Pancreas (tissue), 10 donors: ENCODE measurements around the gene NDUFS5. TPM values are rescaled to one million over a fixed set of nuclear protein-coding genes. Genes with fewer than 3 reads are reported as not detected.
A peak's percentile ranks its signal among the peaks of the same experiment; 100 is the strongest.
"Not testable (repeated sequence)": the region's sequence is repeated elsewhere in the genome, so short reads cannot be mapped to it uniquely, and the experiment has no call there.

Source experiments
- ATAC-seq, 4 donors: fragments of 200-7000 bp; cut with Tn5 transposase; one replicate each; pipeline versions ENCODE4 v1.8.0 to v1.9.1; 2020; ENCODE audit warnings: mild to moderate bottlenecking in 4 of 4, moderate library complexity in 4 of 4
- DNase-seq, 6 donors: peaks; one replicate each; pipeline ENCODE4 v3.0.0-alpha.2; 2020
- FAIRE-seq: peaks from 2 replicates; lab custom pipeline; 2012; peaks lifted over from hg19 to GRCh38; lab: Jason Lieb, UNC
- H3K27ac ChIP-seq, 4 donors: fragments of 200-600 bp; sonication (generic); 1 replicate in 3 of 4; 2 replicates in 1 of 4; pipeline versions ENCODE4 v1.5.0 to v1.8.0; 2020
- H3K27me3 ChIP-seq, 4 donors: fragments of 200-600 bp; one replicate each; pipeline ENCODE4 v1.8.0; 2021
- H3K36me3 ChIP-seq, 3 donors: fragments of 200-600 bp; sonication (generic) in 1 of 3; one replicate each; pipeline versions ENCODE4 v1.5.0 to v1.8.0; 2020 to 2021
- H3K4me1 ChIP-seq, 3 donors: fragments of 200-600 bp; one replicate each; pipeline ENCODE4 v1.8.0; 2021
- H3K4me3 ChIP-seq, 4 donors: fragments of 200-600 bp; sonication (generic) in 2 of 4; one replicate each; pipeline versions ENCODE4 v1.5.0 to v1.8.0; 2020 to 2021
- H3K9me3 ChIP-seq, 4 donors: fragments of 200-600 bp; one replicate each; pipeline ENCODE4 v1.8.0; 2021
- CTCF ChIP-seq, 4 donors: fragments of 200-600 bp; sonication (generic) in 3 of 4; IDR thresholded peaks; one replicate each; pipeline versions ENCODE4 v1.5.0 to v1.8.0; 2021; ENCODE audit warnings: antibody characterized with exemption in 4 of 4
- WGBS, 2 donors: extraction: QIAGEN DNeasy Blood & Tissue Kit; methylation state at CpG; one replicate each; pipeline ENCODE4 v1.1.7; 2013; 5-methylcytosine and 5-hydroxymethylcytosine counted together
- intact Hi-C, 3 donors: fragments of 100-400 bp; cut with DNase I; formaldehyde crosslinking; loops; one replicate each; pipeline versions ENCODE4 v1.11.1 to v1.14.2; 2022
- polyA plus RNA-seq, 2 donors: library from polyadenylated mRNA; stranded (reverse); fragments of 200-250 nt; gene quantifications; one replicate each; pipeline ENCODE4 v1.2.3, GENCODE V29; 2013
- total RNA-seq, 6 donors: library from RNA; stranded (reverse); fragmentation: NEBNext Ultra II Directional in 4 of 6; extraction: Animal tissue kit (Norgen Biotek cat#: 25700) in 4 of 6; gene quantifications; one replicate each; pipeline versions ENCODE4 v1.2.1 to v1.2.4, GENCODE V29; 2021 to 2023
- donor health status: healthy with polysubstance abuse.
- donor health status: DM: no; HTN: no; CAD: no; lungs with moderate emphysema.
- donor health status: DM: no; HTN: no; CAD: no.
- donor health status: control.
- donor health status: control.
- donor health status: Bipolar disorder and iron deficiency.
- donor health status: DM: yes; HTN: yes; CAD: no.
- donor health status: DM: no; HTN: no; CAD: no.
- donor health status: DM: no; HTN: no; CAD: no.
- donor health status: DM: yes; HTN: yes; CAD: no.

The NDUFS5 gene
- total and polyA plus RNA-seq, 8 donors, result 52.2 to 319 (median 76.5) TPM

GRCh38 chr1:39003794-39004193 lies 22.4 kb upstream of the NDUFS5 start:
- no peak overlapping the region for H3K4me3 ChIP-seq
- no peaks in the 10 kb centered on the region for H3K9me3 ChIP-seq
- FAIRE-seq (no peak), ATAC-seq (no peak), DNase-seq (no peak)
- peaks cover 0 to 59% (median 27%) of the 10 kb centered on the region in 3 donors for H3K36me3 ChIP-seq
- intact Hi-C loops, result no loop called here
- no peak for TF ChIP-seq CTCF (IDR thresholded peaks at IDR 0.05)
- no peak overlapping the region for H3K27ac ChIP-seq
- 62 to 75% methylated on average over 2 of the region's 2 CpGs for WGBS, 2 donors
- H3K27me3 ChIP-seq, result no peaks in the 10 kb centered on the region
- H3K4me1 ChIP-seq, result no peaks in the 10 kb centered on the region

- WGBS, 2 donors, result 83 to 92% methylated on average over 2 of the region's 2 CpGs
- no peaks in the 10 kb centered on the region for H3K9me3 ChIP-seq
- H3K27ac ChIP-seq, result no peak overlapping the region
- H3K4me1 ChIP-seq, result no peaks in the 10 kb centered on the region
- DNase-seq (no peak), ATAC-seq (no peak), FAIRE-seq (no peak)
- H3K27me3 ChIP-seq, result no peaks in the 10 kb centered on the region
- TF ChIP-seq CTCF (IDR thresholded peaks at IDR 0.05), result no peak
- no peak overlapping the region for H3K4me3 ChIP-seq
- intact Hi-C loops, result no loop called here
- H3K36me3 ChIP-seq, result peaks cover 0 to 61% (median 23%) of the 10 kb centered on the region in 3 donors
These were observed 19.9 kb upstream of the NDUFS5 start for GRCh38 chr1:39006287-39006686.

- H3K9me3 ChIP-seq, result no peaks in the 10 kb centered on the region
- no peak for TF ChIP-seq CTCF (IDR thresholded peaks at IDR 0.05)
- H3K27me3 ChIP-seq, result no peaks in the 10 kb centered on the region
- WGBS, 2 donors, result 94 to 95% methylated on average over 13 of the region's 13 CpGs
- peaks cover 0 to 54% (median 18%) of the 10 kb centered on the region in 3 donors for H3K36me3 ChIP-seq
- no peak overlapping the region for H3K27ac ChIP-seq
- no peaks in the 10 kb centered on the region for H3K4me1 ChIP-seq
- ATAC-seq (no peak), DNase-seq (no peak), FAIRE-seq (no peak)
- intact Hi-C loops, result no loop called here
- H3K4me3 ChIP-seq, result no peak overlapping the region
These were observed 19.2 kb upstream of the NDUFS5 start for GRCh38 chr1:39006726-39007645.

- H3K27ac ChIP-seq, H3K4me3 ChIP-seq, FAIRE-seq, DNase-seq, H3K4me1 ChIP-seq, H3K27me3 ChIP-seq, H3K9me3 ChIP-seq, intact Hi-C loops, H3K36me3 ChIP-seq, ATAC-seq: not testable (repeated sequence)
- WGBS, 2 donors, result 87 to 93% methylated on average over 8 of the region's 8 CpGs
These were observed 11.2 kb upstream of the NDUFS5 start for GRCh38 chr1:39014956-39015355.

GRCh38 chr1:39016604-39017171 lies 9.5 kb upstream of the NDUFS5 start:
- Histone ChIP-seq H3K27ac (no peak overlapping the region), H3K4me1 (no peaks in the 10 kb centered on the region), H3K9me3 (no peaks in the 10 kb centered on the region), H3K36me3 (no peaks in the 10 kb centered on the region), H3K4me3 (no peak overlapping the region), H3K27me3 (no peaks in the 10 kb centered on the region)
- DNase-seq (no peak), FAIRE-seq (no peak), ATAC-seq (peak in 2 of 4 donors; percentile 32 to 45)
- no peak for TF ChIP-seq CTCF (IDR thresholded peaks at IDR 0.05)
- 70 to 75% methylated on average over 10 of the region's 10 CpGs for WGBS, 2 donors
- intact Hi-C loops, result no loop called here
